KMS-11 (cell line): ENCODE measurements around the gene CRYGA.

Source experiments
- H2AFZ ChIP-seq: fragments of 200-600 bp; sonication (generic); 2 replicates; pipeline ENCODE4 v1.6.1; 2016; ENCODE audit warnings: antibody characterized with exemption, mixed run types, low read depth
- H3K27ac ChIP-seq: fragments of 200-600 bp; sonication (generic); 2 replicates; pipeline ENCODE4 v1.6.1; 2016; ENCODE audit warnings: mild to moderate bottlenecking, mixed run types
- H3K27me3 ChIP-seq: fragments of 200-600 bp; sonication (generic); 2 replicates; pipeline ENCODE4 v1.6.1; 2017; ENCODE audit warnings: mild to moderate bottlenecking, low read depth, mixed run types, moderate library complexity; ENCODE audit not compliant: insufficient read depth
- H3K36me3 ChIP-seq: fragments of 200-600 bp; sonication (generic); 2 replicates; pipeline ENCODE4 v1.6.1; 2017; ENCODE audit warnings: mild to moderate bottlenecking, mixed run types; ENCODE audit not compliant: insufficient read depth
- H3K4me1 ChIP-seq: fragments of 200-600 bp; sonication (generic); 2 replicates; pipeline ENCODE4 v1.6.1; 2016; ENCODE audit warnings: mild to moderate bottlenecking, low read depth, mixed run types; ENCODE audit not compliant: poor library complexity, severe bottlenecking
- H3K4me2 ChIP-seq: fragments of 200-600 bp; sonication (generic); 2 replicates; pipeline ENCODE4 v1.7.0; 2016; ENCODE audit warnings: mild to moderate bottlenecking, mixed run types
- H3K4me3 ChIP-seq: fragments of 200-600 bp; sonication (generic); IDR thresholded peaks from 2 replicates; pipeline ENCODE4 v1.6.1; 2017; ENCODE audit warnings: low read depth, low read length, mixed read lengths; ENCODE audit not compliant: insufficient read depth
- H3K79me2 ChIP-seq: fragments of 200-600 bp; sonication (generic); 2 replicates; pipeline ENCODE4 v1.6.1; 2016; ENCODE audit warnings: low read depth, mixed run types; ENCODE audit not compliant: insufficient read depth
- H3K9ac ChIP-seq: fragments of 200-600 bp; sonication (generic); 2 replicates; pipeline ENCODE4 v1.6.1; 2016; ENCODE audit warnings: mild to moderate bottlenecking, mixed run types
- H4K20me1 ChIP-seq: fragments of 200-600 bp; sonication (generic); 2 replicates; pipeline ENCODE4 v1.6.1; 2016; ENCODE audit warnings: mild to moderate bottlenecking, mixed run types; ENCODE audit not compliant: insufficient read depth
- CTCF ChIP-seq: fragments of 200-600 bp; sonication (generic); conservative IDR thresholded peaks from 2 replicates; pipeline ENCODE4 v1.6.1; 2017; ENCODE audit warnings: low read depth, mild to moderate bottlenecking, antibody characterized with exemption, low read length, moderate library complexity, mixed read lengths

Gene CRYGA

DNA sequence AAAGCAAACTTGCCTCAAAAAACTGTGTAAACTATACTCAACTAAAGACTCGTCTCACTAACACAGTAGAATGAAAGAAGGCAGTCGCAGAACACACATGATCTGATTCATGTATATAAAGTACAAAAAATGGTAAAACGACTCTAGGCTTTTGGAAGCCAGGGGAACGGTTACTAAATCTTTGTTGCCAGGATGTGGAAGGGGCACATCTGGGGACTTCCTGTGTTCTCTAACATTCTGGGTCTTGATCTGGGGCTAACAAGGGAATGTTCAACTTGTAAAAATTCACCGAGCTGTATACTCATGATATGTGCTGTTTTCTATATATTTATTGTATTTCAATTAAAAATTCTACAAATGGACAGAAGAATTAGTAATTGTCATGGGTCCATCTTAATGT, 40.8 kb upstream of the CRYGA start:
- Histone ChIP-seq H3K27me3 (no peaks in the 10 kb centered on the region), H3K27ac (no peak overlapping the region), H3K9ac (no peak overlapping the region), H3K36me3 (no peaks in the 10 kb centered on the region), H3K79me2 (no peaks in the 10 kb centered on the region), H3K4me3 (no peak overlapping the region), H3K4me1 (no peaks in the 10 kb centered on the region), H3K4me2 (no peak overlapping the region), H2AFZ (no peak overlapping the region), H4K20me1 (no peaks in the 10 kb centered on the region)
- no peak for TF ChIP-seq CTCF

GRCh38 chr2:208195531-208195930, 32.1 kb upstream of the CRYGA start:
- H3K27me3 ChIP-seq, result no peaks in the 10 kb centered on the region
- no peaks in the 10 kb centered on the region for H3K36me3 ChIP-seq
- no peaks in the 10 kb centered on the region for H4K20me1 ChIP-seq
- H3K4me2 ChIP-seq, result no peak overlapping the region
- H3K9ac ChIP-seq, result no peak overlapping the region
- no peak overlapping the region for H3K4me3 ChIP-seq
- TF ChIP-seq CTCF, result no peak
- H3K27ac ChIP-seq, result no peak overlapping the region
- H2AFZ ChIP-seq, result no peak overlapping the region
- H3K4me1 ChIP-seq, result no peaks in the 10 kb centered on the region
- H3K79me2 ChIP-seq, result no peaks in the 10 kb centered on the region

DNA sequence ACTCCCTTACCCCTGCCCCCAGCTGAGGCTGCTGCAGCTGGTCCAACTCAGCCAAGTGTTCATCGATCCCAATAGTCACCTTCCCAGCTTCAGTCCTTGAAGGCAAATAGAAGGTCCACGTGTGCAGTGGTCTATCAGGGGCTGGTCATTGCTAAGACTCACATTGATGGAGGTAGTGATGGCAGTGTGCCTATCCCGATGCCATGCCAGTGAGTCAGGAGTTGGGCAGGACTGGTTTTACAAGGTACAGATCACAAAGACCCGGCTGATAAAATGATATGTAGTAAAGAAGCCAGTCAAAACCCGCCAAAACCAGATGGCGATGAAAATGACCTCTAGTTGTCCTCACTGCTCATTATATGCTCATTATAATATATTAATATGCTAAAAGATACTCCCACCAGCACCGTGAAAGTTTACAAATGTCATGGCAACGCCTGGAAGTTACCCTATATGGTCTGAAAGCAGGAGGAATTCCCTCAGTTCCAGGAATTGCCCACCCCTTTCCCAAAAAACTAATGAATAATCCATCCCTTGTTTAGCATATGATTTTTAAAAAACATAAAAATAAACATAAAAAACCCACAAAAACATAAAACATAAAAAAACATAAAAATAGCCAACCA, 29.3 kb upstream of the CRYGA start:
- no peak for TF ChIP-seq CTCF
- no peak overlapping the region for H2AFZ ChIP-seq
- no peak overlapping the region for H3K9ac ChIP-seq
- no peaks in the 10 kb centered on the region for H3K79me2 ChIP-seq
- H3K36me3 ChIP-seq, result no peaks in the 10 kb centered on the region
- H3K27me3 ChIP-seq, result no peaks in the 10 kb centered on the region
- H3K4me2 ChIP-seq, result no peak overlapping the region
- no peak overlapping the region for H3K4me3 ChIP-seq
- no peaks in the 10 kb centered on the region for H4K20me1 ChIP-seq
- no peaks in the 10 kb centered on the region for H3K4me1 ChIP-seq
- H3K27ac ChIP-seq, result no peak overlapping the region

DNA sequence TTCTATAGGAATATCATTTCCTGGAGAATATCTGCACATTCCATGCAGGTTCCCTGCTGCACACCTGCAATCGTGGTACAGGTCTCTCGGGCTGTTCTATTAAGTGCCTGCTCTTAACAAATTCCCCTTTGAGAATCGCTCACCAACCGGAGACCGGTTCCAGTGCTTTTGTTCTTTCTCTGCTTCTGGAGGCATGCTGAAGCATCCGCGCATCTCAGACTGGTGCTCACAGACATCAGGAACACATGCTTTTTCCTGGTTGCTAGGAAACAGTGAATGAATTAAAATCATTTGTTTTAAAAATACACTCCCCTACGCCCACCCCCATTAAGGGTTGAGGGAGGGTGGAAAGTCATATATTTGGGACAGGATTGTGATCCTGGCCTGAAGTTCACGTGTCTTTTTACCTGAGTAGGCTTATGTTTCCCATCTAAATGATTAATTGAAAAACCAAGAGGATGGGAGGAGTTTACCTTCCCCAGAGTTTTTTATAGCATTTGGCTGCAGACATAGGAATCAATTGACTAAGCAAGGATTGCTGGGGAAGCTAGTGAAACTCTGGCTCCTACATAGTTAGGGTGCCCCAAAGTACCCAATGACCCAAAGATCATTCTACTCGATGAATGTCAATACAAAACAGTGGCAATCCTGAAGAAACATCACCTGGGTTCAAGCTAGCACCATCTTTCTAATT, 26.6 kb upstream of the CRYGA start, which contains the start of gene C2orf80:
TSS of gene C2orf80 (minus strand) at position 221 of the 694 bp plus-strand sequence. CDS start 3,044 bp downstream, outside the sequence.
- Histone ChIP-seq H3K79me2 (no peaks in the 10 kb centered on the region), H3K4me1 (no peaks in the 10 kb centered on the region), H3K27ac (no peak within 1 kb of the TSS), H3K27me3 (no peaks in the 10 kb centered on the region), H4K20me1 (no peaks in the 10 kb centered on the region), H3K9ac (no peak within 1 kb of the TSS), H3K36me3 (no peaks in the 10 kb centered on the region), H3K4me2 (no peak within 1 kb of the TSS), H2AFZ (no peak within 1 kb of the TSS), H3K4me3 (no peak within 1 kb of the TSS)
- no peak for TF ChIP-seq CTCF
